T-helper 2 cell treated with Interferon-gamma antibody and Interleukin-4, amounts not matched to agents 5 μg/mL and 100 μg/mL, for 36 hours (primary cell): Measurements from ENCODE around the gene ADGRB2.
A peak's percentile ranks its signal among the peaks of the same experiment; 100 is the strongest.

ENCODE experiments used
- DNase-seq: peaks from one replicate; pipeline ENCODE4 v3.0.0; 2021; ENCODE audit warnings: low spot score
- H3K27ac Mint-ChIP-seq: one replicate; pipeline ENCODE4 v1.8.0; 2021; ENCODE audit warnings: mild to moderate bottlenecking, mixed read lengths
- H3K27me3 Mint-ChIP-seq: one replicate; pipeline ENCODE4 v1.8.0; 2021; ENCODE audit warnings: low read depth, mixed read lengths
- H3K36me3 Mint-ChIP-seq: one replicate; pipeline ENCODE4 v1.8.0; 2021; ENCODE audit warnings: low read depth, mixed read lengths
- H3K4me1 Mint-ChIP-seq: one replicate; pipeline ENCODE4 v1.8.0; 2021; ENCODE audit warnings: low read depth, mixed read lengths
- H3K4me3 Mint-ChIP-seq: one replicate; pipeline ENCODE4 v1.8.0; 2022; ENCODE audit warnings: mild to moderate bottlenecking, moderate library complexity, mixed read lengths
- H3K9me3 Mint-ChIP-seq: one replicate; pipeline ENCODE4 v1.8.0; 2021; ENCODE audit warnings: mixed read lengths

Gene ADGRB2

GRCh38 chr1:31732751-31733289 is 31.3 kb downstream of the ADGRB2 start:
- H3K9me3 Mint-ChIP-seq: no peaks in the 10 kb centered on the region
- no peak overlapping the region for H3K4me3 Mint-ChIP-seq
- DNase-seq: no peak
- H3K4me1 Mint-ChIP-seq: no peaks in the 10 kb centered on the region
- no peaks in the 10 kb centered on the region for H3K27me3 Mint-ChIP-seq
- no peaks in the 10 kb centered on the region for H3K36me3 Mint-ChIP-seq
- H3K27ac Mint-ChIP-seq: no peak overlapping the region

- no peak for DNase-seq
- H3K27ac Mint-ChIP-seq: no peak overlapping the region
- H3K27me3 Mint-ChIP-seq: no peaks in the 10 kb centered on the region
- H3K9me3 Mint-ChIP-seq: no peaks in the 10 kb centered on the region
- H3K36me3 Mint-ChIP-seq: no peaks in the 10 kb centered on the region
- no peaks in the 10 kb centered on the region for H3K4me1 Mint-ChIP-seq
- no peak overlapping the region for H3K4me3 Mint-ChIP-seq
Measured at GRCh38 chr1:31732343-31732742, 31.8 kb downstream of the ADGRB2 start.

GRCh38 chr1:31731049-31731565 is 33.0 kb downstream of the ADGRB2 start:
- H3K27me3 Mint-ChIP-seq: no peaks in the 10 kb centered on the region
- DNase-seq: no peak
- no peaks in the 10 kb centered on the region for H3K36me3 Mint-ChIP-seq
- H3K27ac Mint-ChIP-seq: no peak overlapping the region
- no peaks in the 10 kb centered on the region for H3K4me1 Mint-ChIP-seq
- H3K4me3 Mint-ChIP-seq: no peak overlapping the region
- no peaks in the 10 kb centered on the region for H3K9me3 Mint-ChIP-seq

- Mint-ChIP-seq H3K9me3 (no peaks in the 10 kb centered on the region), H3K4me3 (no peak overlapping the region), H3K4me1 (no peaks in the 10 kb centered on the region), H3K27me3 (no peaks in the 10 kb centered on the region), H3K36me3 (no peaks in the 10 kb centered on the region), H3K27ac (no peak overlapping the region)
- DNase-seq: no peak
Measured at GRCh38 chr1:31730336-31731048, 33.6 kb downstream of the ADGRB2 start.

- Mint-ChIP-seq H3K36me3 (no peaks in the 10 kb centered on the region), H3K27ac (no peak overlapping the region), H3K9me3 (no peaks in the 10 kb centered on the region), H3K4me3 (no peak overlapping the region), H3K4me1 (no peaks in the 10 kb centered on the region), H3K27me3 (no peaks in the 10 kb centered on the region)
- DNase-seq: no peak
Measured at GRCh38 chr1:31727849-31728248, 36.3 kb downstream of the ADGRB2 start.

GRCh38 chr1:31727195-31727594 is 36.9 kb downstream of the ADGRB2 start:
- no peak overlapping the region for H3K4me3 Mint-ChIP-seq

GRCh38 chr1:31726715-31727114 is 37.4 kb downstream of the ADGRB2 start:
- no peaks in the 10 kb centered on the region for H3K27me3 Mint-ChIP-seq
- H3K4me3 Mint-ChIP-seq: no peak overlapping the region
- H3K36me3 Mint-ChIP-seq: no peaks in the 10 kb centered on the region
- H3K4me1 Mint-ChIP-seq: no peaks in the 10 kb centered on the region
- no peak for DNase-seq
- H3K27ac Mint-ChIP-seq: no peak overlapping the region
- H3K9me3 Mint-ChIP-seq: no peaks in the 10 kb centered on the region

More at GRCh38 chr1:31727195-31727594, 36.9 kb downstream of the ADGRB2 start:
- DNase-seq: no peak
- Mint-ChIP-seq H3K4me1 (no peaks in the 10 kb centered on the region), H3K27me3 (no peaks in the 10 kb centered on the region), H3K36me3 (no peaks in the 10 kb centered on the region), H3K27ac (no peak overlapping the region), H3K9me3 (no peaks in the 10 kb centered on the region)

- no peaks in the 10 kb centered on the region for H3K36me3 Mint-ChIP-seq
- no peak overlapping the region for H3K4me3 Mint-ChIP-seq
- no peaks in the 10 kb centered on the region for H3K27me3 Mint-ChIP-seq
- H3K4me1 Mint-ChIP-seq: no peaks in the 10 kb centered on the region
- DNase-seq: no peak
- H3K9me3 Mint-ChIP-seq: no peaks in the 10 kb centered on the region
- H3K27ac Mint-ChIP-seq: no peak overlapping the region
Measured at GRCh38 chr1:31725777-31726535, 38.2 kb downstream of the ADGRB2 start.

- no peak overlapping the region for H3K4me3 Mint-ChIP-seq
- H3K27me3 Mint-ChIP-seq: no peaks in the 10 kb centered on the region
- no peak overlapping the region for H3K27ac Mint-ChIP-seq
- no peaks in the 10 kb centered on the region for H3K4me1 Mint-ChIP-seq
- DNase-seq: no peak
- no peaks in the 10 kb centered on the region for H3K9me3 Mint-ChIP-seq
- H3K36me3 Mint-ChIP-seq: no peaks in the 10 kb centered on the region
Measured at GRCh38 chr1:31725134-31725533, 39.0 kb downstream of the ADGRB2 start.

GRCh38 chr1:31723828-31724359 is 40.2 kb downstream of the ADGRB2 start:
- DNase-seq: peak; percentile 37
- peaks cover under 1% of the 10 kb centered on the region for H3K27me3 Mint-ChIP-seq
- H3K9me3 Mint-ChIP-seq: no peaks in the 10 kb centered on the region
- H3K4me1 Mint-ChIP-seq: no peaks in the 10 kb centered on the region
- H3K27ac Mint-ChIP-seq: no peak overlapping the region
- no peak overlapping the region for H3K4me3 Mint-ChIP-seq
- H3K36me3 Mint-ChIP-seq: no peaks in the 10 kb centered on the region

GRCh38 chr1:31718327-31718897 is 45.7 kb downstream of the ADGRB2 start:
- Mint-ChIP-seq H3K36me3 (no peaks in the 10 kb centered on the region), H3K27me3 (peaks cover 45% of the 10 kb centered on the region), H3K4me1 (peaks cover 5% of the 10 kb centered on the region), H3K4me3 (no peak overlapping the region), H3K27ac (no peak overlapping the region), H3K9me3 (no peaks in the 10 kb centered on the region)
- no peak for DNase-seq

GRCh38 chr1:31717341-31717740 is 46.8 kb downstream of the ADGRB2 start:
- H3K4me1 Mint-ChIP-seq: peaks cover 5% of the 10 kb centered on the region
- H3K9me3 Mint-ChIP-seq: no peaks in the 10 kb centered on the region
- no peak for DNase-seq
- peaks cover 54% of the 10 kb centered on the region for H3K27me3 Mint-ChIP-seq
- H3K36me3 Mint-ChIP-seq: no peaks in the 10 kb centered on the region
- no peak overlapping the region for H3K27ac Mint-ChIP-seq
- H3K4me3 Mint-ChIP-seq: no peak overlapping the region

GRCh38 chr1:31715873-31716220 is 48.3 kb downstream of the ADGRB2 start:
- Mint-ChIP-seq H3K9me3 (no peaks in the 10 kb centered on the region), H3K27ac (no peak overlapping the region), H3K27me3 (peaks cover 61% of the 10 kb centered on the region), H3K4me3 (no peak overlapping the region), H3K4me1 (peaks cover 5% of the 10 kb centered on the region), H3K36me3 (no peaks in the 10 kb centered on the region)
- no peak for DNase-seq
